Naive thymus-derived CD4-positive, alpha-beta T cell (primary cell): ENCODE results near the gene NSDHL. TPM values are rescaled to one million over a fixed set of nuclear protein-coding genes. Genes with fewer than 3 reads are reported as not detected.

Experiments used
- ATAC-seq: fragments of 150-1000 bp; cut with Tn5 transposase; 2 replicates; pipeline ENCODE4 v1.10.0; 2021; ENCODE audit warnings: mild to moderate bottlenecking, moderate library complexity
- CTCF ChIA-PET: fragments of 350-600 bp; sonication (Branson Sonifier 250); formaldehyde crosslinking; loops from one replicate; lab custom pipeline; 2021; ENCODE audit warnings: antibody characterized with exemption; lab: Charles Lee
- POLR2A ChIA-PET: fragments of 350-600 bp; sonication (Branson Sonifier 250); formaldehyde crosslinking; loops from one replicate; lab custom pipeline; 2021; ENCODE audit warnings: antibody characterized with exemption, inconsistent platforms; lab: Charles Lee
- DNase-seq, 9 donors: peaks; one replicate each; pipeline versions ENCODE4 v3.0.0 to v3.0.0-alpha.2; 2020 to 2022; ENCODE audit warnings: mixed read lengths in 1 of 9
- H3K27ac ChIP-seq: one replicate; pipeline ENCODE4 v1.7.0; 2013; ENCODE audit warnings: mild to moderate bottlenecking, low read depth, low read length, moderate library complexity
- H3K27me3 ChIP-seq, 2 donors: one replicate each; pipeline ENCODE4 v1.7.0; 2013; ENCODE audit warnings: low read length in 2 of 2, mild to moderate bottlenecking in 2 of 2, moderate library complexity in 2 of 2; ENCODE audit not compliant: control insufficient read depth in 2 of 2, insufficient read depth in 2 of 2
- H3K36me3 ChIP-seq, 3 experiments: 1 replicate in 2 of 3; 2 replicates in 1 of 3; pipeline ENCODE4 v1.7.0; 2013; ENCODE audit warnings: low read length in 3 of 3, mild to moderate bottlenecking in 3 of 3, moderate library complexity in 1 of 3; ENCODE audit not compliant: insufficient read depth in 3 of 3, control insufficient read depth in 2 of 3
- H3K4me1 ChIP-seq, 2 donors: one replicate each; pipeline ENCODE4 v1.7.0; 2013; ENCODE audit warnings: low read length in 2 of 2, mild to moderate bottlenecking in 2 of 2, moderate library complexity in 1 of 2; ENCODE audit not compliant: control insufficient read depth in 2 of 2, insufficient read depth in 2 of 2
- H3K4me3 ChIP-seq: 2 replicates; pipeline ENCODE4 v1.7.0; 2013; ENCODE audit warnings: mild to moderate bottlenecking, low read length
- H3K9me3 ChIP-seq, 3 experiments: 1 replicate in 2 of 3; 2 replicates in 1 of 3; pipeline ENCODE4 v1.7.0; 2013; ENCODE audit warnings: low read length in 3 of 3; ENCODE audit not compliant: control insufficient read depth in 2 of 3
- H3K27ac Mint-ChIP-seq, 9 donors: one replicate each; pipeline ENCODE4 v1.8.0; 2020 to 2022; ENCODE audit warnings: mixed read lengths in 9 of 9, mild to moderate bottlenecking in 8 of 9, moderate library complexity in 5 of 9, inconsistent platforms in 2 of 9
- H3K27me3 Mint-ChIP-seq, 5 donors: one replicate each; pipeline ENCODE4 v1.8.0; 2021 to 2022; ENCODE audit warnings: mixed read lengths in 5 of 5, mild to moderate bottlenecking in 1 of 5
- H3K36me3 Mint-ChIP-seq, 5 donors: one replicate each; pipeline ENCODE4 v1.8.0; 2020 to 2022; ENCODE audit warnings: mixed read lengths in 5 of 5, mild to moderate bottlenecking in 3 of 5, inconsistent platforms in 1 of 5
- H3K4me1 Mint-ChIP-seq, 7 donors: one replicate each; pipeline ENCODE4 v1.8.0; 2020 to 2022; ENCODE audit warnings: mixed read lengths in 7 of 7, mild to moderate bottlenecking in 3 of 7, inconsistent platforms in 1 of 7
- H3K4me3 Mint-ChIP-seq, 10 donors: one replicate each; pipeline ENCODE4 v1.8.0; 2020 to 2022; ENCODE audit warnings: mild to moderate bottlenecking in 10 of 10, mixed read lengths in 10 of 10, moderate library complexity in 6 of 10, inconsistent platforms in 2 of 10
- H3K9me3 Mint-ChIP-seq, 11 donors: one replicate each; pipeline ENCODE4 v1.8.0; 2020 to 2022; ENCODE audit warnings: mixed read lengths in 11 of 11, mild to moderate bottlenecking in 4 of 11, inconsistent platforms in 1 of 11, moderate library complexity in 1 of 11
- intact Hi-C, 2 donors: fragments of 100-400 bp; cut with micrococcal nuclease; formaldehyde crosslinking; loops; one replicate each; pipeline ENCODE4 v1.15.1; 2023
- polyA plus RNA-seq, 2 donors: library from polyadenylated mRNA; unstranded; fragments of 300-500 nt; fragmentation: Illumina TruSeq; gene quantifications; one replicate each; pipeline ENCODE4 v1.2.3, GENCODE V29; 2021
- total RNA-seq, 6 experiments: library from RNA in 5 of 6; stranded (reverse) in 5 of 6; gene quantifications; 1 replicate in 5 of 6; 2 replicates in 1 of 6; pipeline ENCODE4 v1.2.3 and lab custom pipeline; 2021 to 2026

NSDHL gene
- total and polyA plus RNA-seq, 7 experiments from 2014 or later = 3.3 to 14.6 (median 7.2) TPM

DNA sequence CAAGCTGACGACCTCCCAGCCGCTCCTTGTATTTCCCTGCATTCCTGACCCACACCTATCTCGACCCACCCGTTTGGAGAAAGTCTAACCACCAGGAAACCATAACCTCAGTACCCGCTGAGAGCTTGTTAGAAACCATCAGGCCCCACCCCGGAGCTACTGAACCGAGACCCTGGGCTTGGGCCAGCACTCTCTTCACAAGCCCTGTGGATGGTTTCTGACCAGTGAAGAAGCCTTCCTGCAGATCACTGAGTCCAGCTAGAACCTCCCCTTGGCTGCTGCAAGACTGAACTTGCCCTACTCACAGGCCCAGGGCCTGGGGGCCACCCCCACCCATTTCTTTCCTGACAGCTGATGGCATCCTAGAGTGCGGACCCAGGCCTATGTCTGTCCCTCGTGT, 40.4 kb downstream of the NSDHL start:
- no peak for ATAC-seq
- peaks cover 0 to 2% (median 0%) of the 10 kb centered on the region in 11 donors for H3K9me3 Mint-ChIP-seq
- H3K27me3 ChIP-seq = no peaks in the 10 kb centered on the region
- intact Hi-C loops = no loop called here
- no peak overlapping the region for H3K4me3 ChIP-seq
- H3K4me1 Mint-ChIP-seq = peaks cover 5 to 12% (median 10%) of the 10 kb centered on the region in 7 donors
- no peaks in the 10 kb centered on the region for H3K4me1 ChIP-seq
- H3K27ac ChIP-seq = no peak overlapping the region
- no peaks in the 10 kb centered on the region for H3K9me3 ChIP-seq
- ChIA-PET CTCF (no interaction called here), POLR2A (no interaction called here)
- H3K27ac Mint-ChIP-seq = peak overlapping the region in 5 of 9 donors; percentile 6 to 86 (median 56)
- no peaks in the 10 kb centered on the region for H3K27me3 Mint-ChIP-seq
- peaks cover 0 to 17% (median 0%) of the 10 kb centered on the region in 5 donors for H3K36me3 Mint-ChIP-seq
- DNase-seq = no peak
- H3K36me3 ChIP-seq = peaks cover 0 to 16% (median 0%) of the 10 kb centered on the region in 3 experiments
- H3K4me3 Mint-ChIP-seq = no peak overlapping the region

DNA sequence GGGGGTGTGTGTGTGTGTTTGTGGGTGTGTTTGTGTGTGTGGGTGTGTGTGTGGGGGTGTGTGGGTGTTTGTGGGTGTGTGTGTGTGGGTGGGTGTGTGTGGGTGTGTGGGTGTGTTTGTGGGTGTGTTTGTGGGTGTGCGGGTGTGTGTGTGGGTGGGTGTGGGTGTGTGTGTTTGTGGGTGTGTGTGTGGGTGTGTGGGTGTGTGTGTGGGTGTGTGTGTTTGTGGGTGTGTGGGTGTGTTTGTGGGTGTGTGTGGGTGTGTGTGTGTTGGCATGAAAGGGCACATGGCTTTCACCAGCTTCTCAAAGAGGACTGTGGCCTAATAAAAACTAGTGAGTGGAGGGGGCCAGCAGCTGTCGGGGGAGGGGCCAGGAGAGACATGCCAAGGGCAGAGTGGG, 41.7 kb downstream of the NSDHL start:
- Mint-ChIP-seq H3K36me3 (peaks cover 0 to 13% (median 0%) of the 10 kb centered on the region in 5 donors), H3K9me3 (peaks cover 0 to 4% (median 0%) of the 10 kb centered on the region in 11 donors), H3K27me3 (no peaks in the 10 kb centered on the region), H3K27ac (peak overlapping the region in 1 of 9 donors; percentile 43), H3K4me1 (peaks cover 5 to 12% (median 10%) of the 10 kb centered on the region in 7 donors), H3K4me3 (no peak overlapping the region)
- Histone ChIP-seq H3K36me3 (peaks cover 0 to 11% (median 0%) of the 10 kb centered on the region in 3 experiments), H3K27me3 (no peaks in the 10 kb centered on the region), H3K9me3 (no peaks in the 10 kb centered on the region), H3K4me3 (no peak overlapping the region), H3K27ac (no peak overlapping the region), H3K4me1 (no peaks in the 10 kb centered on the region)
- intact Hi-C loops = no loop called here
- ChIA-PET CTCF (no interaction called here), POLR2A (no interaction called here)
- ATAC-seq (no peak), DNase-seq (no peak)

DNA sequence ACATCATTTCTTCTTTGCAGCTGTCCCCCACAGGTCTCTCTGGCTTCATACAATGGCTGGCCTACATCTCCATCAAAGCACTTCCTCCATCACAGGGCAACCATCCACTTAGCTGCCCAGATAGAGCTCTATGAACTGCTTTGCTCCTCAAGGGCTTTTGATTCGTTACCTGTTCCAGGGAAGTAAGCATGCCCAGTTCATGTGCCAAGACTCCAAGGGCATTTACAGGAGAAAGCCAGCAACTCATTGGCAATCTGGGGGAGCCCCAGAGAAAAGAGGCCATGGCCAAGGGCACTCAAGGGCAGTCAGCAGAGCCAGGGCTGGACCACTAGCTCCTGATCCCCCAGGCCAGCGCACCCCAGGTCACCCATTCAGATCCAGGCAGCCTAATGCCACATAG, 42.5 kb downstream of the NSDHL start:
- Histone ChIP-seq H3K4me3 (no peak overlapping the region), H3K27me3 (no peaks in the 10 kb centered on the region), H3K36me3 (peaks cover 0 to 6% (median 0%) of the 10 kb centered on the region in 3 experiments), H3K9me3 (no peaks in the 10 kb centered on the region), H3K4me1 (no peaks in the 10 kb centered on the region), H3K27ac (no peak overlapping the region)
- Mint-ChIP-seq H3K27me3 (no peaks in the 10 kb centered on the region), H3K27ac (peak overlapping the region in 1 of 9 donors; percentile 78), H3K9me3 (peaks cover 0 to 4% (median 0%) of the 10 kb centered on the region in 11 donors), H3K36me3 (peaks cover 0 to 13% (median 0%) of the 10 kb centered on the region in 5 donors), H3K4me1 (peaks cover 5 to 12% (median 10%) of the 10 kb centered on the region in 7 donors), H3K4me3 (no peak overlapping the region)
- DNase-seq (no peak), ATAC-seq (no peak)
- intact Hi-C loops = no loop called here
- ChIA-PET CTCF (no interaction called here), POLR2A (no interaction called here)

DNA sequence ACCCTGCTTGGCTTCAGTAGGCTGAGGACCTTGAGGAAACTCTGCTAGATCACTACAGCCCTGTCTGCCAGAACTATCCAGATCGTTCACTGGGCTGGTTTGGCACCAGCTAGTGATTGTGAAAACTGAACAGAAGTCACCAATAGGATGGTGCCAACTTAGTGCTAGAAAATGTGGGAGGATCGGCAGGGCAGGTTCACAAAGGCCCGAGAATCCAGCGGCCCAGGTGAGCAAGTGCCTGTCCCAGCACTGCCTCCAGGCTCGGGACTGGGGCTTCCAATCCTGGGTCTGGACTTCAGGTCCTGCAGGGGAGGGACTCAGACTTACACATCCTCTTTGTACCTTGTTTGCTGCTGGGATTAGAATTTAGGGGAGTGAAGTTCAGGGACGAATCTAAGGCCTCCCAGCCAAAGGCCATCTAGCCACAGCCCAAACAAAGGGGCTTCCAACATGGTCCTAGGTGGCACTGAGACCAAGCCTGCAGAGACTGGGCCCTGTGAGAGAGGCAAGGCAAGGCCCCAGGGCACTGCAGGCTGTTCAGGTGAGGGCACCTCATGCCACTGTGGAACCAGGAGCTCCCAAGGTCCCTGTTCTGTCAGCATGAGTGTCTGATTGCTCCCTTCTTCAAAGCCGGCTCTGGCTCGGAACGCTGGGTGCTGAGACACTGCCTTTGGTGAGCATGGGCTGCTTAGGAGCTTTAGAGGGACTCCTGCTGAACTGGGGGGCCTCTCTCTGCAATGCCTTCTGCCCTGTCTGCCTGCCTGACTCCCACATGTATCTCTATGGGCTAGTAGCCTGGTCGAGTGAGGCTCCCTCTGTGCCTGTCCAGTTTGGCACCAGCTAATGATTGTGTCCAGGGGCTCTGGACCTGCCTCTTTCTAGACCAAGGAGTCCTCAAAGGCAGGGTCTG, 46.3 kb downstream of the NSDHL start:
- ATAC-seq (no peak), DNase-seq (no peak)
- peaks cover 0 to 4% (median 0%) of the 10 kb centered on the region in 11 donors for H3K9me3 Mint-ChIP-seq
- no peaks in the 10 kb centered on the region for H3K27me3 ChIP-seq
- no peak overlapping the region for H3K27ac ChIP-seq
- no peaks in the 10 kb centered on the region for H3K36me3 ChIP-seq
- no peaks in the 10 kb centered on the region for H3K9me3 ChIP-seq
- peaks cover 1 to 8% (median 5%) of the 10 kb centered on the region in 7 donors for H3K4me1 Mint-ChIP-seq
- H3K27ac Mint-ChIP-seq = no peak overlapping the region
- intact Hi-C loops = no loop called here
- CTCF ChIA-PET = no interaction called here
- H3K36me3 Mint-ChIP-seq = no peaks in the 10 kb centered on the region
- POLR2A ChIA-PET = no interaction called here
- no peak overlapping the region for H3K4me3 Mint-ChIP-seq
- H3K4me3 ChIP-seq = no peak overlapping the region
- H3K4me1 ChIP-seq = no peaks in the 10 kb centered on the region
- H3K27me3 Mint-ChIP-seq = no peaks in the 10 kb centered on the region

DNA sequence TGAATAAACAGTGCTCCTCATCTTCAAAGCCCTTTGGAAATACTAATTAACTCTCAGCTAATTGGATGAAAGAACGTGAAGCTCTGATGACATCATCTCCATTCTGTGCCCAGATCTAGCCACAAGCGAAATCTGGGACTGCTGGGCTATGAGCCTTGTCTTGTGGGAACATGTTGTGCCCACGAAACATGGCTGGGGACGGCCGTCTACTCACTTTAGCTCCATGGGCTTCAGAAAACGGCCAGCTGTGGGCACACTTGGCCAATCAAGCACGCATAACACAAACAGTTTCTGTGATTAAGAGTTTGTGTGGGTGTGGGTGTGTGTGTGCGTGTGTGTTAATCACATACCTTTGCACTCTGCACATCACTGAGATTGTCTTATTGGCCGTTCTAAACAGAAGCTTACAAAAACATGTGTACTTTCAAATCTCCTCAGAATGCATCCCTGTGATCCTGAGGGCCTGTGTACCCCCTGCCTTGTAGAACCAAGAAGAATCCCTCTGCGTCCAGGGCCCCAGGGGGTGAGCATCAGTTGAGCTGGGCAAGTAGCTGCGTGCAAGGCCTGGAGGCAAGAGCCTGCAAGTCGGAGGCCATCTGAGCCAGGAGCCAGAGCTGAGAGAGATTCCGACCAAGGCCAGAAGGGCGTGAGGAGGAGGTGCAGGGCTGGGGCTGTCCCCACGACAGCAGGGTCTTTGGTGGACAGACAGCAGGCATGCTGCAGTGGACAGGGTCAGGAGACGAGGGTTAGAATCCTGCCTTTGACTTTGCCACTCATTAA, 48.3 kb downstream of the NSDHL start:
- CTCF ChIA-PET = no interaction called here
- ATAC-seq = no peak
- H3K27me3 ChIP-seq = no peaks in the 10 kb centered on the region
- intact Hi-C loops = no loop called here
- no peaks in the 10 kb centered on the region for H3K9me3 ChIP-seq
- no peak overlapping the region for H3K4me3 ChIP-seq
- Mint-ChIP-seq H3K27me3 (no peaks in the 10 kb centered on the region), H3K4me1 (peaks cover 0 to 4% (median 0%) of the 10 kb centered on the region in 7 donors), H3K9me3 (peaks cover 0 to 6% (median 0%) of the 10 kb centered on the region in 11 donors), H3K36me3 (no peaks in the 10 kb centered on the region), H3K27ac (no peak overlapping the region), H3K4me3 (no peak overlapping the region)
- no peaks in the 10 kb centered on the region for H3K36me3 ChIP-seq
- DNase-seq = no peak
- no peak overlapping the region for H3K27ac ChIP-seq
- H3K4me1 ChIP-seq = no peaks in the 10 kb centered on the region
- POLR2A ChIA-PET = no interaction called here

DNA sequence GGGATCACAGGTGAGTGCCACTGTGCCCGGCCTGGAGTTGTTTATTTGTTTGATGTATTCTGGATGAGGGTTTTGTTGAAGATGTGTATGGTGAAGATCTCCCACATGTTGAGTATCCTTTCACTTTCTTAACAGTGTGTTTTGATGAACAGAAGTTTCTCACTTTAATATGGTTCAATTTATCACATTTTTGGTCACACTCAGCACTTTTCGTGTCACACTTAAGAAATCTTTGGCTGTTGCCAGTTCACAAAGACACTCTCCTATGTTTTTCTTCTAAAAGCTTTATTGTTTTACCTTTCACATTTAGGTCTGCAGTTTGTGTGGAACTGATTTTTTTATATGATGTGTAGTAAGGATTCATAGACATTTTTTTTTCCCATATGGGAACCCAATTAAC, 50.4 kb downstream of the NSDHL start:
- Mint-ChIP-seq H3K27me3 (peaks cover 0 to 5% (median 0%) of the 10 kb centered on the region in 5 donors), H3K27ac (no peak overlapping the region), H3K4me1 (no peaks in the 10 kb centered on the region), H3K9me3 (peaks cover 0 to 7% (median 0%) of the 10 kb centered on the region in 11 donors), H3K36me3 (no peaks in the 10 kb centered on the region), H3K4me3 (no peak overlapping the region)
- CTCF ChIA-PET = no interaction called here
- Histone ChIP-seq H3K27me3 (no peaks in the 10 kb centered on the region), H3K36me3 (no peaks in the 10 kb centered on the region), H3K9me3 (no peaks in the 10 kb centered on the region), H3K4me1 (no peaks in the 10 kb centered on the region), H3K27ac (no peak overlapping the region), H3K4me3 (no peak overlapping the region)
- ATAC-seq (no peak), DNase-seq (no peak)
- intact Hi-C loops = no loop called here
- POLR2A ChIA-PET = no interaction called here
